Stimulated activated CD4-positive, alpha-beta T cell treated with anti-CD3 and anti-CD28 coated beads, TNF-alpha, amount 100 ng/mL, for 1 hour (primary cell): Measurements from ENCODE around the gene ADGRB2.

Experiments
- DNase-seq, 3 donors: peaks; one replicate each; pipeline ENCODE4 v3.0.0-alpha.2; 2020; ENCODE audit warnings: low read depth in 3 of 3, low spot score in 1 of 3

ADGRB2 gene

DNA sequence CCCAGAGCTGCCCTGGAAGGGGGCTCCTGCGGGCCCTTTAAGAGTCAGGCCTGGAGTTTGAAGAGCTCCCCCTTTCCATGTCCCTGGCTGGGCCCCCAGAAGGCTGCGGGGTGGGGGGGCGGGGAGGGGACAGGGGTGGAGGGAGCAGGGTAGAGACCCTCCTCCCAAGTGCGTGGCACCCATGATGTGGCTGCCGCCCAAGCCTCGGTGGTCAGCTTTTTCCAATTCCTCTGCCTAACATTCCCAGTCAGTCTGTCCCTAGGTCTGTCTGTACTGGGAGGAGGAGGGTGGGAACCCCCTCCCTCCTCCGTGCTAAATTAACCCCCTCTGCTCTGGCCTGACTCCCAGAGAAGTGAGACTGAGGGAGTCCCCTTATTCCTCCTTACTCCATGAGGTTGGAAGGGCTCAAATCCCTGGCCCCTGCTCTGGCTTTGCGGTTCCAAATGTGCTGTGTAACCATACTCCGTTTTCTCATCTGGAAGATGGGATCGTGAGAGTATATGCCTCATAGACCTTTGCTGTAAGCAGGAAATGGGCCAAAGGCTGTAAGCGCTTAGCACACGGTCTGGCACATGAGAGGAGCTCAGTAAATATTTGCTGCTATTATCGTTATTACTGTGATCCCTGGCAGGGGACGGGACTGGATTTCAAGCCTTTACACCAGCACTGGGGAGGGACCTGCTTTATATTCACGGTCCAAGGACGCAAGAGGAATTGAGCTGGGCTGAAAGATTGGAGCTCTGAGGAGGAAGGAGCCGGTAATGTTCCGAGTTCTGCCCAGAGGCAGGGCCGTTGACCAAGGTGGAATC is 59.7 kb downstream of the ADGRB2 start:
- no peak for DNase-seq

DNA sequence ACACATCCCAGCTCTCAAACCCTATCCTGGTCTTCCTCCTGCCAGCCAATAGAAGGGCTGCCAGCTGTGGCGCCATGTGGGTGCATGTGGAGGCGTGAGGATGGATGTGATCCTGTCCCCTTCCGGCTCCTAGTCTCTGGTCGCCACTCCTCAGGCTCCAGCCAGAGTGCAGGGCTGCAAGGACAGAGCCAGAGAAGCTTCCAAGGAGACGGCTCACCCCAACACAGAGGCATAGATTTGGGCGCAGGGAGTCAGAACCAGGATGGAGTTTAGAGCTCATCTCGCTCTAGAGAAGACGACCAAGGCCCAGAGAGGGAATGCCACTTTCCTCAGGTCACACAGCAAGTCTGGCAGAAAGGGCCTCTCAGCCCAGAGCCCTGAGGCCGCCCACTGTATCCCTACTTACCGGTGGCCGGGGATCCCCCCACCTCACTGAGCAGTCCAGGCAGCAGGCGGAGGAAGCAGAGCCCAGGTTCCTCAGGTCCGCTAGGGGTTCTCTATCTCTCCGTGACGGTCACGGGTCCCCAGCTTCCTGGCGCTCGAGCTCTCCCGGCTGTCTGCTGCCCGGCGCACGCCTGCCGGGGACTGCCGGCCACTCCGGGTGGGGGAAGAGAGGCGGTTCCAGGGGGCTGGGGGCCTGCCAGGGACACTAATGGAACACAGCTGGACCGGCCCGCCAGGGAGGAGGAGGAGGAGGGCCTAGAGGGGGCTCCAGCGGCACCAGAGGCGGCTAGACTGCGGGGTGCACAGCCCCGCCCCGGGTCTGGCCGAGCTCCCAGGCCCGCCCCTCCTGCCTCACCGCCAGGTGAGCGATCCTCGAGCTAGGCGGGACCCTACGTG is 60.5 kb downstream of the ADGRB2 start, which contains the start of gene COL16A1:
TSS of gene COL16A1 (minus strand) at position 587 of the 840 bp plus-strand sequence. CDS start 1,824 bp downstream, outside the sequence.
- no peak for DNase-seq

DNA sequence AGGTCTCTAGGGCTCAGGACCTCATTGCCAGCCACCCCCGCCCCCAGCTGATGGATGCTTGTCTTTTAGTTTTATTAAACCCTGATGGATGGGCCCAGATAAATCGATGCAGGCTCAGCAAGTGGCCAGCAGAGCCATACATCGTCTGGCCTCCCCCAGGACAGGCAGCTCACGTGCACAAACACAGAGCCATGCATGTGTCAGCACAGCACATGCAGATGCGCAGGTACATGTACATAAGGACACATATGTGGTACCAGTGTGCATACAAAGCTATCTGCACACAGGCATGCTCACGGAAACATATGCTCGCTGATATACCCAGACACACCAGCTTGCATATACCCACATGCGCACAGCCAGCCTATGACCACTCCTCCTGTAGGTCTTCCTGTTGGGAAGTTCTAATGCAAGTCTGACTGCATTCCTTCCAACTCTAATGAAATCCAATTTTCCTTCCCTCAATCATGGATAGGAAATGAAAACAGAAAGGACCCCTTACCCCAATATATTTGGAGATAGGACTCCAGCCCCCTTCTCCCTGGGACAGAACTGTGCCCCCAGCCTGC is 61.2 kb downstream of the ADGRB2 start:
- DNase-seq = no peak

DNA sequence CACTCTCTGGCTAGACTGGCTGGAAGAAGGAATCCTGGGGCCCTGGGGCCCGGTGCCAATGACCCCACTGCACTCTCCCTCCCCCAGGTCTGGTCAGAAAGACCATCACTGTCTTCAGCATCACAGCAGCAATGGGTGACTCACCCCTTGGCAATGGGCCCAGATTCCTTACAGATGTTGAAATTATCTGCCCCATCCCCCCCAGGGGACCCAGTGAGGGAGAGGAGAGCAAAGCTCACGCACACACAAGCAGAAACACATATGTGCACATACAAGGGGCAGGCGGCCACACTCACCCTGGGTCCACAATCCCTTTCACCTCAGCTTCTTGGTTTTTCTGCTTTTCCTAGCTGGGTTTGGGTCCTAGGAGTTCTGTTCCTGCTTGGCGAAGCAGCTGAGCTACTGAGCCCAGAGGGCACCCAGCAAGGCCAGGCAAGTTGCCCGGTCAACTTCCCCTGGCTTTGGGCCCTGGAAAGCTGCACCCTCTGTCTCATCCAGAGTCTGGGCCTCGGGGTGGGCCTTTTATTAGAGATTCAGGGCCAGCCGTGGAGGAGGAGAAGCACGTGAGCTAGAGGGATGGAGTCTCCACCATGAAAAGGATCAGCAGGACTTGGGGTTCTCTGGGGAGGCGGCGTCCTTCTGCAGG is 62.9 kb downstream of the ADGRB2 start:
- peak in 1 of 3 donors; percentile 10 for DNase-seq

DNA sequence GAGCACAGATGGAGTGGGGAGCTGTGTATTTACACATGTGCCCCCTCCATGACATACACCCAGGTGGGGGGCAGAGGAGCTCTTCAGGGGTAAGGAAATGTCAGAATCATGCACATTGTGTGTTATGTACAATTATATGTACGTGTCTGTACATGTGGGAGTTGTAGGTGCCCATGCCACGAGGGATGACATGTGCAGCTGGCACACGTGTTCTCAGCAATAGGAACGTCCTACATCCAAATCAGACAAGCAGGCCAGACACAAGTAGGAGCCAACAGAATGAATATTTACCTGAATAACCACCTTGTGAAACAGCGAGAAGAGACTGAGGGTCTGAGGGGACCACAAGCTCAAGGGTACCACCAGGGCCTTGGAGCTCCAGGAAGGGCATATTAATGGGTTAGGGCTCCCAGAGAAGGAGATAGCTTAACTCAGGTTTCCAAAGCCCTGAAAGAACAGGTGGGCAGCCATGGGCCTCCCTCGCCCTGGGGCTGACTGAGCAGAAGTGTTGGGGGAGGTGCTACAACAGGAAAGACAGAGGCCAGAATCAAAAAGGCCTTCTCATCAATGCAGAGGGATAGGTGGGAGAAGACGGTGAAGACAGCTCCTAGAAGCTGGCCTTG is 63.6 kb downstream of the ADGRB2 start:
- no peak for DNase-seq

DNA sequence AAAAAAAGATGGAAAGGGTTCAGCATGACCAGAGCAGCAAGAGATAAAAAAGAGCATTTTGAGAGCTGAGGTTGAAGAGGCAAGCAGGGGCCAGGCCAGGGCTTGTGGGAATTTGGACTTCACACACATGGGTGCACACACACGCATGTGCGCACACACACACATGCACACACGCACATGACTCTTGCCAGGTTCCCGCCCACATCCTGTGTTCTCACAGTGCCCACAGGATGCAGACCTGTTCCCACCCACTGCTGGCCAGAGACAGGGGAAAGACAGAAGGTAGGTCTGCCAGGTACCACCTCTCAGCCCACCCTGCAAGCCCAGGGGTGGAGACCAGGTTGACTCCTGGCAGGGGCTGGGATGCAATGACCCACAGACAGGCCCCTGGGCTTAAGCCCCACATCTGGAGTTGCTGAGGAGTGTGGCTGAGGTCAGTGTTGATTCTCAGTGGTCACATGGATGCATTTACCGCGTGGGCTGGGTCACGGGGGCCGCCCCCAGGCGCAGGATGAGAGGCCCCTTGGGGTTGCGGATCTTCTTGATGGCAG is 64.7 kb downstream of the ADGRB2 start:
- DNase-seq = no peak

DNA sequence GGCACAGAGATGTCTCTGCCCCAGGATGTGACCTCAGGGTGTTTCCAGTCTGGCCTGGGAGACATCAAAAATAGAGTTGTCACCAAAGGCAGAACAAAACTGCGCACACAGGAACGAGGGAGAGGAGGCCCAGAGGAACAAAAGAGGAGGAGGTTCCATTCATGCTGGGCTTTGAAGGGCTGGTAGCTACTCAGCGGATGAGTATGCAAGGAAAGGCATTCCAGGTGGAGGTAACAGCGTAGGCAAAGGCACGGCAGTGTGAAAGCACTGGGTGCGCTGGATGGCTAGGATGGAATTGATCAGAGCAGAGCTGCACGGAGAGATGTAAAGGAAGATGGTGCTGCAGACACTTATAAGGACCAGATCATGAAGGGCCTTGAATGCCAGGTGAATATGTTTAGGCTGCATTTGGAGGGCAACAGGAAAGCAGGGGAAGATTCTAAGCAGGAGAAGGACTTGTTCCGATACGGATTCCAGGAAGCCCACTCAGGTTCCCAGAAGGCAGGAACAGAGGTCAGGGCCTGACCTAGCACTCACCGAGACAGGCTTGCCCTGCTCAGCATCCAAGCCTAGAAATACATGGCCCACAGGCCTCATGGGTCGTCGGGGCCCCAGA is 66.7 kb downstream of the ADGRB2 start:
- no peak for DNase-seq

DNA sequence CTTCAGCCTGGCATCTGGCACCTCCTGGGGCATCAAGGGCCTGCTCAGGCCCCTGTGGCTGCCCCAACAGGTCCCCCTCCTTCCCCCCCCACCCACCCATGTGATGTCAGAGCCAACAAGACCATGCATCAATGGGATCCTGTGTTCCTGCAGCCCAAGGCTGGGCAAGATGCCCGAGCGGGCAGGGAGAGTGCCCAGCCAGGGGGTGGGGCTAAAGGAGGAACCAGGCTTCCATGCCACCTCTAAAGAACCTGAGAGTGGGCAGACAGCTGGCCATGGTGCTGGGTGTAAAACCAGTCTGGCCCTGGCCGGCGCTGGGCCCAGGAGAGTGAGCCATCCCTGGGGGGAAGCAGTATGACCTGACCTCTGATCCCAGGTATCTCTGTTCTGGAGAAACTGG is 67.9 kb downstream of the ADGRB2 start:
- no peak for DNase-seq

DNA sequence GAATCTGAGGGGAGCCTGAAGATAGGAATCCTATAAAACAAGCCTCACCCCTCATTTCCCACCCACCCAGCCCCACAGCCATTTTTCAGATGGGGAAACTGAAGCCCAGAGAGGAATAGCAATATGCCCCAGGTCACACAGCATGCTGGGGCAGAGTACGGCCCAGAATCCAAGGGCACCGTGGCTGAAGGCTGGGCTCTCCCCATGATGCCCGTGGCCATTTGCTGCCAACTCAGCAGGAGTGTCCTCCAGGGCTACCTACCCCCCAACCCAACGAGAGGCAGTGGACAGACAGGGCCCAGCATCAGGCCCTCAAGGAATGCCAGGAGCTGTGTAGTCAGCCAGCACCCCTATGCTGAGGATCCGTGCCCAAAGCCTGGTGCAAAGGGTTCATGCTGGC is 68.8 kb downstream of the ADGRB2 start:
- no peak for DNase-seq

DNA sequence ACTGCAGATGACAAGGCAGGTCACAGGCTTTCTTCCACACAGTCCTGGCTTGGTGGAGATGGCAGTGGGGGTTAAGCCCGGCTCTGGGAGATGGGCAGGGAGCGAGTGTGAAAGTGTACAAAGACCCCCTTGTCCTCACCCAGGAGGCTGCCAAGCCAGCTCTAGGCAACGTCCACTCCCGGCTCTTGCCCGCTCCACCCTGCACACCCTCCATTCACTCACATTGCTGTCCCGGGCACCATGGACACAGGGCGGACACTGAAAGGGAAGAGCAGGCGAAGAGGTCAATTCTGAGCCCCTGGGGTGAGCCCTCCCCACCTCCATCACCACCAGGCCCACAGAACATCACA is 69.2 kb downstream of the ADGRB2 start:
- no peak for DNase-seq

DNA sequence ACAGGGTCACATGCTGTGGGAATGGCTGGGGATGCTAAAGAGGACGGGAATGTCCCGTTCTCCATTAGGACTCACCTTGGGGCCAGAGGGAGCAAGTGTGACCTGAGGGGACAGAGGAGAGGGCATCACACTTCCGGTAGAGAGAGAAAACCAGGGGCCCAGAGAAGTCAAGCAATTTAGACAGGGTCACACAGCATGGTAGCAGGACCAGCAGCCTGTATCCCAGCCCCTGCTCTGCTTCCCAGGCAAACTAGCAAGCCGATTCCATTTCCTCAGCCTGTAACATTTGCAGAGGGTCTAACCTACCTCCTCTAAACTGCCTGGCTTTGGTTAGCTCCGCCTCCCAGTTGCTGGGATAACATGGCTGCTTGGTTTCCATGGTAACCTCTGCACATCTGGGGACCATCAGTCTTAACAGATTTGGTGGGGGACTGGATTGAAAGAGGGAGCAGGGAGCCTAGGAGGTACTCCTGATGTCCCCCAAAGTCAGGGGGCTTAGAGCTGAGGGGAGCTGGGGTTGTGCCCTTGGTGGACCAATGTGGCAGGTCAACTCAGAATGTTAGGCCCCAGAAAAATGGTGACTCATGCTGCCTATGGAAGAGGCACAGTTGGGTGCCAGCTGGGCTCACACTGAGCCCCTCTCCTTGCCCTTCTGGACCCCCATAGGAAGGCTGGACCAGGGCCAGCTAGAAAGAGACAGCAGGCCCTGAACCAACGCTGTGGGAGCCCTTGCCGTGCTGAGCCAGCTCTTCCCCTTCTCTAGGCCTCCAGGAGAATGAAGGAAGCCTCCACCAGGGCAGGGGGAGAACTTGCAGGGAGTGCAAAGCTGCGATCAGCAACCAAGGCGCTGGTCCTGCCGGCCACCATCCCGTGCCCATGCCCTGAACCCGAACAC is 69.8 kb downstream of the ADGRB2 start:
- DNase-seq = no peak

DNA sequence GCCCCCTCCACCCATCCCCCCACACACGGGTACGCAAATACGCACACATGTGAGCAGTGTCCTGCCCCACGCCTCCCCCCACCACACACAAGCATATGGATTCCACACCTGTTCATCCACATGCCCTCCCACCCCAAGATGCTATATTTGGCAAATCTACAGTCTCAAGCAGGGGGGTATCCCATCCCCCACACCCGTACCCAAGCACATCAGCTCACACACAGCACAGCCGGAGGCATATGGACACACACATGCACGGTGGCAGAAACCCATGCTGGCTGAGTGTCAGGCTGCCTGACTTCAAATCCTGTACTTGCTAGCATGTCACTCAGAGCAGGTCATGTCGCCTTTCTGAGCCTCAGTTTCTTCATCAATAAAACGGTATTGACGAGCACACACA is 70.9 kb downstream of the ADGRB2 start:
- no peak for DNase-seq

DNA sequence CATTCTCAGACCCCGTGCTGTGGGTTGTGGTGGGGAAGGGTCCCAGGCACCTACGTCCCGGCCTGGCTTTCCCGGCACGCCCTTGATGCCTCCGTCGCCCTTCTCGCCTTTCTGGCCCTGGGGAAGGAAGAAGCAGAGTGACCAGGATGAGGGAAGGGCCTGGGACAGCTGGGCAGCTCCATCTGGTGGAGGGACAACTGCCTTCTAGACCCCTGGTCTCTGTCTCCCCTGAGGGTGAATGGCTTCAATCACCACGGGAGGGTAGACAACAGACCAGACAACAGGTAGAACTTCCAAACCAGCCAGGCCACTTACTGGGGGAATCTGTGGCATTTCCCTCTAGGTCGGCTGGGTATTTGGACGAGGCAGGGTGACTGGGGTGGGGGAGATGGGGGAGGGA is 72.2 kb downstream of the ADGRB2 start:
- DNase-seq = no peak

DNA sequence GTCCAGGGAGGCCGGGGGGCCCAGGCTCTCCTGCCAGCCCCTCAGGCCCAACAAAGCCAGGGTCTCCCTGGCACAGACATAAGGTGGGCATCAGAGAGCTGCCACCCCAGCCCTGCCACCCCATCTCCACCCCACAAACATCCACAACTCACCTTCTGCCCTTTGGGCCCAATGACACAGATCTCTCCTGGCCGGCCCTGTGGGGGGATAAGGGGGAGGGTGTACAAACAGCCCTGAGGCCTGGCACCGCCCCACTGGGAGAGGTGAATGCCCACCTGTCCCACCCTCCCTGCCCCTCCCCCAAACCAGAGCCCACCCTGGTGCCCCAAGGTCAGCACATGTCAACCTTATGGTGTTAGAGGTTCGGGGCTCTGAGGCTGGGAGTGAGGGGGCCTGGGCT is 72.7 kb downstream of the ADGRB2 start:
- no peak for DNase-seq

DNA sequence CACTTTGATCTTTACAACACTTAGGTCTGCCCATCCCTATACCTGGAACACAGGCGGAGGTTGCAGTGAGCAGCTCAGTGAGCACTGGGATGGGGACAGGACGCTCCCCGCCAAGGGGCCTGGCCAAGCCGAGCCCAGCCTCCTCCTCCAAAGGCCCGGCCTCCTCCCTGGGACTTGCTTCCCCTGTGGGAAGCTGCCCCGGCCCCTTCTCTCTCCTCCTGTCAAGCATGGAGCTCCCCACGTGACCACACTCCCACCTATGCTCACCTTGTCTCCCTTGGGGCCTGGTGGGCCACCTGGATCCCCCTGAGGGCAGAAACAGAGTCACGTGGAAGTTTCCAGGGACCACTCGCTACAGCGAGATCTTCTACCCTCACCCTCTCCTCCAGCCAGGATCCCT is 73.2 kb downstream of the ADGRB2 start:
- no peak for DNase-seq

DNA sequence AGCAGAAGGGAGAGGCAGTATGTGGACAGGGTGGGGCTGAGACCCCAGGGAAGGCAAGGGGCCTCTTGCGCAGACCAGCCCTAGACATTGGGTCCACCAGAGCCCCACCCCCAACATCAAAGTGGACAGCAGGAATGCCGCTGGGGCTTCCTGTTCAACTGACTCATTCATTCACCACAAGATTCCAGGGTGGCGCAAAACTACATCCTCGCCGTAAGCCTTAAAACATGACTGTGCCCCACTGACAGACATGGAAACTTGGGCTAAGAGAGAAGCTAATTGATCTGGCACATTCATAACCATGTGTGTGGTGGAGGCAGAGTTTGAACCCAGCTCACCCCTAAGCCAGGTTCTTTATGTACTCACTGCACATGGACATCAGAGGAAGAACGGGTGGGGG is 74.3 kb downstream of the ADGRB2 start:
- no peak for DNase-seq

DNA sequence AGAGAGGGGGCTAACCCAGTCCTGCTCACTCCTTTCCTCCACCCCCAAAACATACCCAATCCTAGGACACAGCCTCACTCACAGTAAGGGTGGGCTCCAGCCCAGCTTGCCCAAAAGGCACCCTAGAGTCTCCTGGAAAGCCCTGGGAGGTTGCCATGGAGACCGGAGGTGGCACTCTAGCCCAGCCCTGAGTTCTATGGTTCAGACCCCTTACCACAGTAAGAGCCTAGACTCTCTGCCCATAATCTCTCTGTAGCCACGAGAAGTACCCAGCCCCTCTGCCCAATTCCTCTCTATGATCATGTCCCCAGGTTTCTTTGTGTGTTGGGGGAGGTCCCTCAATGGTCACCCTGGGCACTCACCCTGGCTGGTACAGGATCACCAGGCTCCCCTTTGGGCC is 74.8 kb downstream of the ADGRB2 start:
- no peak for DNase-seq

DNA sequence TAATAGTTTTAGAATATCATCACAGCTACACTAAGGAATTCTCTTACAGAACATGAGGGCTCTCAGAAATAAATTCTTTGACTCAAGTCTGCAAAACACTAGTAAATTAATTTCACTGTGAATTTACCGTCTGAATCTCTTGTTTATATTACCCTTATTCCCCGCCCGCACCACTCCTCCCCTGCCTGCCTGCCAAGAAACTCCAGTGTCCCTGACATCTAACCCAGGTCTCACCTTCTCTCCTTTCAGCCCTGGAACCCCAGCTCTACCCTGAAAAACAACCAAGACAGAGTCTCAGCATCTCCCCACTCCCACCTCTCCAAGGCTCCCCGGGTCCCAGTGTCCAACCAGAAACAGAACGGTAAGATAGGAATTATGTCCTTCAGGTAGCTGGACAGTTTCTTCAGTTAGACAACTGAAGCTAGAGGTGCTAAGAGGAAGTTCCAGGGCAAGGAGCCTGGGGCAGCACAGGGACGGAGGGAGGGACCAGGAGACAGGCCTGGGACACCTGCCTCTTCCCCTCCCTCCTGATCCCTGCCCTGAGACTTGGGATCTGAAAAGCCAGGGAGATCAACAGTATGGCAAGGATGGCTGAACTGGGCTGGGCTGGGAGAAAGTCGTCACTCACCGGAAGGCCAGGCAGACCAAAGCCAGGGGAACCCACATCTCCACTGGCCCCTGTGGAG is 75.8 kb downstream of the ADGRB2 start:
- no peak for DNase-seq

DNA sequence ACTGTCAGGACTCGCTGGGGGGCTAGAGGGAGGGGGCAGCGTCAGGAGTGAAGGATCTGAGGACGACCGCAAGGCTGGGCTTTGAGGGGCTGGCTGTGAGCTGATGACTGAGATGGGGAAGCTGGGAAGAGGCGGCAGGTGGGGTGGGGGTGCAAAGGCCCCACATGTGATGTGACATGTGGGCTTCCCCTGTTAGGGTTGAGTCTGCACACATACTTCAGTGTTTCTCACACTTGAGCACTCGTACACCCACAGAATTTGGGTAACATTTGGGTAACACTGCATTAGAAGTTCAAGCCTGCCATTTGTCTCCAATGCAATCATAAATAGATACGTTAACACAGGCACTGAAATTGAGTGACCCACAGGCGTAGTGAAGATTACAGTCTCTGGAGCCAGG is 76.5 kb downstream of the ADGRB2 start:
- no peak for DNase-seq
